ENCODE data around the gene FEM1C. TPM values are rescaled to one million over a fixed set of nuclear protein-coding genes. Genes with fewer than 3 reads are reported as not detected.

FEM1C gene
- total RNA-seq, 1 experiment from 2014 or later = 27.5 TPM

DNA sequence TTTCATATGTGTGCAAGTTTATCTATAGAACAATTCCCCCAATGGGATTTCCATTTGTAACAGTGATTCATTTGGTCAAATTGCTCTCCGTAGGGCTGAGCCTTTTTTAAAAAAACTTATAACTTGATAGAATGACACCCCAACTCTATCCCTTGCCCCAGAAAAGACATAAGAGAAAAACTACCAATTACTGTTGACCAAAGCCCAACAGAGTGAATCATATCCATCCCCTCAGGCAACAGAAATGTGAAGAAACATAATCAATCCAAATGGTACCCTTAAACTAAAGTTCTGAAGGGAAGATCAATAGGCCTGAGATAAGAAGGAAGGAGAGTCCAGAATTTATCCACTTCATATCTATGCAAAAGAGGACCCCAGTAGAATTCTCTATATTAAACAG is 39.9 kb upstream of the FEM1C start:
- RAD21 ChIA-PET (ENCODE audit: low non-redundant PET in 1 of 2, low total read pairs in 2 of 2, uncharacterized antibody in 2 of 2, unreplicated experiment in 2 of 2) = no interaction called here
- no peak for ATAC-seq
- Histone ChIP-seq H3K9ac (ENCODE audit: low read length) (no peak overlapping the region), H3K27me3 (ENCODE audit: insufficient read depth, low read length) (no peaks in the 10 kb centered on the region), H3K79me2 (ENCODE audit: insufficient read depth, low read length) (peaks cover 6% of the 10 kb centered on the region; the same call in 1 of the 2 replicates), H3K36me3 (ENCODE audit: control insufficient read depth in 1 of 2, insufficient read depth in 2 of 2, low read length in 2 of 2) (no peaks in the 10 kb centered on the region), H2AFZ (ENCODE audit: low read depth, low read length, poor library complexity, severe bottlenecking) (no peak overlapping the region), H3K9me2 (ENCODE audit: insufficient read depth) (no peaks in the 10 kb centered on the region), H3K4me3 (replicated peaks in 1 of 2; ENCODE audit: low read depth in 1 of 2, low read length in 2 of 2) (no peak overlapping the region), H3K4me1 (ENCODE audit: control insufficient read depth in 1 of 2, insufficient read depth in 2 of 2, low read length in 2 of 2) (peaks cover 0 to 4% of the 10 kb centered on the region in 2 experiments; a peak in 1 of 4 replicates), H3K27ac (ENCODE audit: low read depth, low read length) (no peak overlapping the region), H3K4me2 (ENCODE audit: low read length) (no peak overlapping the region), H4K20me1 (ENCODE audit: insufficient read depth) (no peaks in the 10 kb centered on the region), H3K9me3 (ENCODE audit: control insufficient read depth in 1 of 2, insufficient read depth in 1 of 2, low read depth in 1 of 2, low read length in 2 of 2) (no peaks in the 10 kb centered on the region)
- intact Hi-C loops (cut with micrococcal nuclease) = no loop called here
- POLR2A ChIA-PET = no interaction called here
- BruUV-seq (replicated peaks) = no TSS peak
- no peak for DNase-seq (ENCODE audit: low read depth, low spot score)
- CTCF ChIA-PET = interaction anchor here (1.7 kb wide), 1 partner anchor 10 kb away, joined by 4 read pairs; no protein-coding TSS in a partner anchor
- TF ChIP-seq, protein P1, sequence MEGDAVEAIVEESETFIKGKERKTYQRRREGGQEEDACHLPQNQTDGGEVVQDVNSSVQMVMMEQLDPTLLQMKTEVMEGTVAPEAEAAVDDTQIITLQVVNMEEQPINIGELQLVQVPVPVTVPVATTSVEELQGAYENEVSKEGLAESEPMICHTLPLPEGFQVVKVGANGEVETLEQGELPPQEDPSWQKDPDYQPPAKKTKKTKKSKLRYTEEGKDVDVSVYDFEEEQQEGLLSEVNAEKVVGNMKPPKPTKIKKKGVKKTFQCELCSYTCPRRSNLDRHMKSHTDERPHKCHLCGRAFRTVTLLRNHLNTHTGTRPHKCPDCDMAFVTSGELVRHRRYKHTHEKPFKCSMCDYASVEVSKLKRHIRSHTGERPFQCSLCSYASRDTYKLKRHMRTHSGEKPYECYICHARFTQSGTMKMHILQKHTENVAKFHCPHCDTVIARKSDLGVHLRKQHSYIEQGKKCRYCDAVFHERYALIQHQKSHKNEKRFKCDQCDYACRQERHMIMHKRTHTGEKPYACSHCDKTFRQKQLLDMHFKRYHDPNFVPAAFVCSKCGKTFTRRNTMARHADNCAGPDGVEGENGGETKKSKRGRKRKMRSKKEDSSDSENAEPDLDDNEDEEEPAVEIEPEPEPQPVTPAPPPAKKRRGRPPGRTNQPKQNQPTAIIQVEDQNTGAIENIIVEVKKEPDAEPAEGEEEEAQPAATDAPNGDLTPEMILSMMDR (IDR thresholded peaks at IDR 0.05 in 2 of 3, conservative IDR thresholded peaks at IDR 0.05 in 1 of 3; ENCODE audit: borderline replicate concordance in 1 of 3, insufficient read depth in 1 of 3, low read depth in 2 of 3, low read length in 2 of 3) = no peak
- no peak for TF ChIP-seq ELF1 (IDR thresholded peaks at IDR 0.05; ENCODE audit: borderline replicate concordance, low read depth)
- TF ChIP-seq RAD21 (IDR thresholded peaks at IDR 0.05; ENCODE audit: low read depth) = no peak
- TF ChIP-seq EGR1 (IDR thresholded peaks at IDR 0.05; ENCODE audit: low read depth) = no peak
- no peak for TF ChIP-seq ZFX (IDR thresholded peaks at IDR 0.05)
- TF ChIP-seq FOSL1 (IDR thresholded peaks at IDR 0.05; ENCODE audit: low read depth) = no peak
- TF ChIP-seq POLR2AphosphoS5 (IDR thresholded peaks at IDR 0.05; ENCODE audit: low read depth, low read length) = no peak
- TF ChIP-seq, protein P2, sequence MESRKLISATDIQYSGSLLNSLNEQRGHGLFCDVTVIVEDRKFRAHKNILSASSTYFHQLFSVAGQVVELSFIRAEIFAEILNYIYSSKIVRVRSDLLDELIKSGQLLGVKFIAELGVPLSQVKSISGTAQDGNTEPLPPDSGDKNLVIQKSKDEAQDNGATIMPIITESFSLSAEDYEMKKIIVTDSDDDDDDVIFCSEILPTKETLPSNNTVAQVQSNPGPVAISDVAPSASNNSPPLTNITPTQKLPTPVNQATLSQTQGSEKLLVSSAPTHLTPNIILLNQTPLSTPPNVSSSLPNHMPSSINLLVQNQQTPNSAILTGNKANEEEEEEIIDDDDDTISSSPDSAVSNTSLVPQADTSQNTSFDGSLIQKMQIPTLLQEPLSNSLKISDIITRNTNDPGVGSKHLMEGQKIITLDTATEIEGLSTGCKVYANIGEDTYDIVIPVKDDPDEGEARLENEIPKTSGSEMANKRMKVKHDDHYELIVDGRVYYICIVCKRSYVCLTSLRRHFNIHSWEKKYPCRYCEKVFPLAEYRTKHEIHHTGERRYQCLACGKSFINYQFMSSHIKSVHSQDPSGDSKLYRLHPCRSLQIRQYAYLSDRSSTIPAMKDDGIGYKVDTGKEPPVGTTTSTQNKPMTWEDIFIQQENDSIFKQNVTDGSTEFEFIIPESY (IDR thresholded peaks at IDR 0.05; ENCODE audit: extremely low read depth, insufficient replicate concordance, low read length) = no peak
- TF ChIP-seq SIN3A (IDR thresholded peaks at IDR 0.05; ENCODE audit: low read depth) = no peak
- TF ChIP-seq CEBPB (IDR thresholded peaks at IDR 0.05; ENCODE audit: low read depth) = no peak
- TF ChIP-seq EZH2phosphoT487 (IDR thresholded peaks at IDR 0.05; ENCODE audit: borderline replicate concordance) = no peak
- TF ChIP-seq POLR2A (IDR thresholded peaks at IDR 0.05; ENCODE audit: borderline replicate concordance, extremely low read depth, insufficient read depth, insufficient read length) = no peak
- TF ChIP-seq SP1 (IDR thresholded peaks at IDR 0.05; ENCODE audit: low read depth) = no peak
- TF ChIP-seq, protein P3, sequence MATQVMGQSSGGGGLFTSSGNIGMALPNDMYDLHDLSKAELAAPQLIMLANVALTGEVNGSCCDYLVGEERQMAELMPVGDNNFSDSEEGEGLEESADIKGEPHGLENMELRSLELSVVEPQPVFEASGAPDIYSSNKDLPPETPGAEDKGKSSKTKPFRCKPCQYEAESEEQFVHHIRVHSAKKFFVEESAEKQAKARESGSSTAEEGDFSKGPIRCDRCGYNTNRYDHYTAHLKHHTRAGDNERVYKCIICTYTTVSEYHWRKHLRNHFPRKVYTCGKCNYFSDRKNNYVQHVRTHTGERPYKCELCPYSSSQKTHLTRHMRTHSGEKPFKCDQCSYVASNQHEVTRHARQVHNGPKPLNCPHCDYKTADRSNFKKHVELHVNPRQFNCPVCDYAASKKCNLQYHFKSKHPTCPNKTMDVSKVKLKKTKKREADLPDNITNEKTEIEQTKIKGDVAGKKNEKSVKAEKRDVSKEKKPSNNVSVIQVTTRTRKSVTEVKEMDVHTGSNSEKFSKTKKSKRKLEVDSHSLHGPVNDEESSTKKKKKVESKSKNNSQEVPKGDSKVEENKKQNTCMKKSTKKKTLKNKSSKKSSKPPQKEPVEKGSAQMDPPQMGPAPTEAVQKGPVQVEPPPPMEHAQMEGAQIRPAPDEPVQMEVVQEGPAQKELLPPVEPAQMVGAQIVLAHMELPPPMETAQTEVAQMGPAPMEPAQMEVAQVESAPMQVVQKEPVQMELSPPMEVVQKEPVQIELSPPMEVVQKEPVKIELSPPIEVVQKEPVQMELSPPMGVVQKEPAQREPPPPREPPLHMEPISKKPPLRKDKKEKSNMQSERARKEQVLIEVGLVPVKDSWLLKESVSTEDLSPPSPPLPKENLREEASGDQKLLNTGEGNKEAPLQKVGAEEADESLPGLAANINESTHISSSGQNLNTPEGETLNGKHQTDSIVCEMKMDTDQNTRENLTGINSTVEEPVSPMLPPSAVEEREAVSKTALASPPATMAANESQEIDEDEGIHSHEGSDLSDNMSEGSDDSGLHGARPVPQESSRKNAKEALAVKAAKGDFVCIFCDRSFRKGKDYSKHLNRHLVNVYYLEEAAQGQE (IDR thresholded peaks at IDR 0.05; ENCODE audit: low read depth) = no peak
- no peak for TF ChIP-seq TCF7L2 (IDR thresholded peaks at IDR 0.05; ENCODE audit: borderline replicate concordance, extremely low read depth, insufficient read depth, insufficient read length)
- TF ChIP-seq, protein P4, sequence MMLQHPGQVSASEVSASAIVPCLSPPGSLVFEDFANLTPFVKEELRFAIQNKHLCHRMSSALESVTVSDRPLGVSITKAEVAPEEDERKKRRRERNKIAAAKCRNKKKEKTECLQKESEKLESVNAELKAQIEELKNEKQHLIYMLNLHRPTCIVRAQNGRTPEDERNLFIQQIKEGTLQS (IDR thresholded peaks at IDR 0.05) = no peak

All from HCT116 (cell line).